Stimulated activated CD8-positive, alpha-beta memory T cell treated with anti-CD3 and anti-CD28 coated beads, Interleukin-12 subunit alpha, Interleukin-12 subunit beta, amount 100 ng/mL, for 24 hours (primary cell): ENCODE data around the gene UTP25.
"Not testable (repeated sequence)": the region's sequence is repeated elsewhere in the genome, so short reads cannot be mapped to it uniquely, and the experiment has no call there.

Experiments used
- DNase-seq: peaks from one replicate; pipeline ENCODE4 v3.0.0-alpha.2; 2020; ENCODE audit errors: extremely low read depth

UTP25 gene

DNA sequence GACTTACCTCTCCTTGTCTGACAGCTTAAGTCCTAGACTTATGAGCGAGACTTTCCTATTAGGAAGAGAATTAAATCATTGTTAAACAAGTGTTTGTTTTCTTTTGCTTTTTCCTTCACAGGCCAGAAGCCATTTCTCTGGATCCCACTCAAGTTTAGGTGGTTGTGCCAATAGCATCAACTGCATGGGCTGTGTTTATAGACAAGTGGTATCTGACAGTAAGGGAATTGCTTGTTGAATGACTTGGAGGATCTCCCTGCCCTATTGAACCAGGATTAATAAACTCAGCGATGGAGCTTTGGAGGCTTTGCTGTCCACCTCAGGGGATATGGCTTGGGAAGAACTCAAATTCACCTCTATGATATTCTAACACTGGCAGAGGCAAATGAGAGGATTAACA lies 43.7 kb downstream of the UTP25 start:
- no peak for DNase-seq

DNA sequence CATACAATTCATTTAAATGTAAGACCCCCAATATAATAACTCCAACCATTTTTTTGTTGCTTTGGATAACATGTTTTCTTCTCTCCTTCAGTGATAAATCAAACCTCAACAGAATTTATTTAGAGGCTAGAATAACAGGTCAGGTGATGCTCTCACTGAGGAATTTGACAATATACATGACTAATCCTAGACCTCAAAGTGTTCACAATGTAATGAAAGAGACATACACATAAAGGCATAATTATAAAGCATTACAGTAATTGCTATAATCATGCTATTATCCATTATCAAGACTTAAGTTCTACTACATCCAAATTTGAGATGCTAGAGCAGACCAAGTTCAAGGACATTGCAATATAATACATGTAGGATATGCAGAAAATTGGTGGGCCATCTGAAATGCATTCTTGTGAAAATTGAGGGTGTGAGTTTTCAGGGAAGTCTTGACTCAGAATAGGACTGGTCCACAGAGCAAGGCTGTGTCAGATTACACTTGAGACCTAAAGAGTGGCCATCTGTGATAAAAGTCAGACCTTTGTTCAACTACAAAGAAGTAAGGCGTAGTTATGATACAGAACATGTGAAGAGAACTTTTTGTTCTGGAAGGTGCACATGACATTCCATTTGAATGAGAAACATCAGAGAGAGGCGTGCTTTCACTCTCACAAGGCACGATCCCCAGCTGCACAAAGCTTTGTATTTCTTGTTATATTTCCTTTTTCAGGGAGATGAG lies 45.5 kb downstream of the UTP25 start:
- no peak for DNase-seq

DNA sequence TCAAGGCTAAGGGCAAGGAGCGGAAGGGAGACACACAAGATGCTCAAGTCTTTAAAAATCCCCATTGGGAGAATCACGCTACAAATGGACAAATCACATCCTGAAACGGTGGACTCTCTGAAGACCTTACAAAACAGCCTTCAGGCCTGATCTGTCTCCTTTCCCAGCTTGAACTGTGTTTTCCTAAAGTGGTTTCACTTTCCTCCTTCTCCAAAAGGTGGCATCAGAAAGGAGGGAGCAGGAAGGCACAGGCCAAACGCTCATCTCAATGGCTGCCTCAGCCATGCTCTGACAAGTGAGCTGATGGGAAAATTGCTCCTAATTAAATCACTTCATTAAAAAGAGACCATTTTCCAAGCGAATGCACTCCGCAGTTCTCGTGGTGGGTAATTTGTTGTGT lies 47.7 kb downstream of the UTP25 start:
- DNase-seq, result no peak

DNA sequence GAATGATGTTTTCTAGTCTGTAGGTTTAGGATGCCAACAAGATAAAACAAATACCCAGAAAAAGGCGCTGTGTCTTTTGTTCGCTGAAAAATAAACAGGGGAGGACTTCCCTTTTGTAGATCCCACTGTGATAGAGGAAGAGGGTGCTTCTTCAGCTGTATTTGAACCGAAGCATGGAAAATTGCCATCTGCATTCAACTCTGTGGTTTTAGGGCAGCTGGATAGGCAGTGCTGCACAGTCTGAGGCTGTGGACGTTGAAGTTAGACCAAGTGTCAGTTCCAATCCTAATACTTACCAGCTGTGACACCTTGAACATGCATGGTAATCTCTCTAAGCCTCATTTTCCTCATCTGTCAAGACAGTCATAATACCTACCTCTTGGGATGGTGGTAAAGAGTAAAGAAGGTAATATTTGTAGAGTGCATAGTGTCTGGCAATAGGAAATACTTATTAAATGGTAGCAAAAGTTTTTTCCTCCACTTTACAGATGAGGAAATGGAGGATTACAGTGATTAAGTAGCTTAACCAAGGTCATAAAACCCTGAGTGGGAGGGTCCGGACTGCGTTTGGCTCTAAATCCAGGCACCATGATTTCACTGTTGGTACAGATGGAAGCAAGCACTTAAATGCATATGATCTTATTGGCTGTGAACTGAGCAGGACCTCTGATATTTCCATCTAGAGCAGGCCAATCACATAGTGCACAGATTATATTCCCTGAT lies 48.5 kb downstream of the UTP25 start:
- no peak for DNase-seq

GRCh38 chr1:209877087-209877764 lies 49.5 kb downstream of the UTP25 start:
- DNase-seq, result no peak

DNA sequence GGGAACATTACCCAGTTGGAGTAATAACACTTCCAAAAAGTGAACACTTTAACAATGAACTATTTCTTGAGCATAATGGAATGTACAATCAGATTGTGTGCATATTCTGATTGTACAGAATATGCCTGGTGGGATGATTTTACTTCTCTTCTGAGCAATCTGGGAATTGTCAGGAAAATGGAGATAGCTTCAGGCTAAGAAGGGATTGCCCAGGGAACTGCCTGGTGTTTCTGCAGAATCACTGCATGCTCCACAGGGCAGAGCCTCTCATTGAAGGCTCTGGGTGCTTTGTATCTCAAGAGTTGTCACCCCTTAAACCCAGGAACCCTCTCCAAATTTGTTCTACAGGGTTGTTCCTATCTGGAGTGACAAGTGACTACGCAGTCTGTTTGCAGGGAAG lies 51.2 kb downstream of the UTP25 start:
- no peak for DNase-seq

- no peak for DNase-seq
Measured at GRCh38 chr1:209879539-209879938, 51.8 kb downstream of the UTP25 start.

- no peak for DNase-seq
Measured at GRCh38 chr1:209880031-209880430, 52.3 kb downstream of the UTP25 start.

DNA sequence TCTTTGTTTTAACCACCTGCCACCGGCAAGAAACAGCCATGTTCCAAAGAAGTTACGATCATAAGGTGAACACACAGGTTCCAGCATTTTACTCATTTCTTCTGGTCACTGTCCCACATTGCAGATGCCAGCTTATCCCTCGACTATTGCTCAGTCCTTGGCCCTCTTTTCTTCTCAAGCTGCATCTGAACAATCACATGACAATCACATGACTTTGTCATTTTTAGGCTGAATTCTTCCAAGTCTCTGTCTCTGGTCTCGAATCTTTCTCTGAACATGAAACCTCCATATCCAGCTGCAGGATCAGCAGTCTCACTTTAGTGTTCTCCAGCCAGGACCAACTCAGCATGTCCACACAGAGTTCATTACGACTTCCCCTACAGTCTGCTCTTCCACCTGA lies 53.8 kb downstream of the UTP25 start:
- DNase-seq, result no peak

DNA sequence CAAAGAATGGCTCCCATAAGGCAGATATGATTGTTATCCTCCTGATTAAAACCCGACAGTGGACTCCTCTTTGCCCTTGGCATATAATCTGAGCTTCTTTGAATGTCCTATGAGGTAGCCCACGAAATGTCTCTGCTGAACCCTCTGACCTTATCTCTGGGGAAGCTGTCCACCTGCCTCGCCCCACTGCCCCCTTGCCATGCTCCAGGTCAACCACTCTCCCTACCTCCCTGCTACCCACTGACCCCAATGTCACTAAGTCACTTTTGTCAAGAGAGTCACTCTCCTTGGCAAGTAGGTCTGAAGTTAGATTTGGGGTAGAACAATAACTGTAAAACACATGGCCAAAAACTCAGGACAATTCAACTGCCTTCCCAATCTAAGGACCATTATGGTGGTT lies 54.5 kb downstream of the UTP25 start:
- no peak for DNase-seq

DNA sequence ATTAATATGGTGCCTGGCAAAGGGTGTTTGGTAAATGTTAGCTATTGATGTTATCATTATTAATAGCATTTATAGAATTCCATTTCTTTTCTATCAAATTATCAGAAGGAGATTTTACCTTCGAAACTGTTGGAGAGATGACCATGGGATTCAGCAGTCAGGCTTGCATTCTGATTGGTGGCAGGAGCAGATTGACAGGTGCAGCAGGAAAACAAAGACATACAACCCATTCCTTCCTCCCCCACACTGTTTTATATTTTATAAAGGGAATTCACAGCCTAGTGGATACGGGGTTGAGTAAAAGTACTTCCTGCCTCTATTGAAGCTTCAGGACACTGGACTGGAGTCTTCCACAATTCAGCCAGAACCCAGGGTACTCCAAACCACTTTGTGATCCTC lies 55.2 kb downstream of the UTP25 start:
- DNase-seq, result no peak

GRCh38 chr1:209883341-209883971 lies 55.7 kb downstream of the UTP25 start:
- no peak for DNase-seq

DNA sequence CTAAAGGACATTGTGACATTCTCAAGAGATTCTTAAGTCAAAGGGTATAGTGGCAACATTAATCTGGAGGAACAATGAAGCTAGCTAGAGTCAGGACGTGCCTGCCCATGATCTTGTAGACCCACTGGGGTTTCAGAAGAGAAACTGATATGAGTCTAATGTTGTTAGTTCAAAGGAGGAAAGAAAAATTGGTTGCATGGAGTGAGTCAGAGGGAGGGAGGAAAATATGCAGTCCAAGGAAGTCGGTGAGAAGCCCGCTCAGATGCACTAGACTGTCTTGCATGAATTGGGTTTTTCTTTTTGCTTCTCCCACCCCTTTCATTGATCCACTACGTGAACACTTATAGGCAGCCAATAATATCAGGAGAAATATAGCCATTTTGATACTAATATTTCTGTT lies 56.5 kb downstream of the UTP25 start:
- no peak for DNase-seq

GRCh38 chr1:209884665-209885117 lies 56.9 kb downstream of the UTP25 start:
- DNase-seq, result peak; percentile 15

- no peak for DNase-seq
Measured at GRCh38 chr1:209885403-209886218, 57.8 kb downstream of the UTP25 start.

DNA sequence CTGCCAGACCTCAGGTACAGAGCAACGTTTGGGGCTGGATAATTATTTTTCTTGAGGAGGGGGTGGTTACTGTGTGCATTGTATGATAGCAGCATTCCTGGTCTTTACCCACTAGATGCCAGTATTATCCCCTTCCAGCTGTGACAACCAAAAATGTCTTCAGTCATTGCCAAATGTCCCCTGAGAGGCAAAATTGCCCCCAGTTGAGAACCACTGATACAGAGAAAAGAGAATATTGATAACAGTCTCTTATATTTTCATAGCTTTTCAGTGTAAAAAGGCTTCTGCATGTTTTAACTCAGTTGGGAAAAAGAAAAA lies 58.4 kb downstream of the UTP25 start:
- DNase-seq, result no peak

DNA sequence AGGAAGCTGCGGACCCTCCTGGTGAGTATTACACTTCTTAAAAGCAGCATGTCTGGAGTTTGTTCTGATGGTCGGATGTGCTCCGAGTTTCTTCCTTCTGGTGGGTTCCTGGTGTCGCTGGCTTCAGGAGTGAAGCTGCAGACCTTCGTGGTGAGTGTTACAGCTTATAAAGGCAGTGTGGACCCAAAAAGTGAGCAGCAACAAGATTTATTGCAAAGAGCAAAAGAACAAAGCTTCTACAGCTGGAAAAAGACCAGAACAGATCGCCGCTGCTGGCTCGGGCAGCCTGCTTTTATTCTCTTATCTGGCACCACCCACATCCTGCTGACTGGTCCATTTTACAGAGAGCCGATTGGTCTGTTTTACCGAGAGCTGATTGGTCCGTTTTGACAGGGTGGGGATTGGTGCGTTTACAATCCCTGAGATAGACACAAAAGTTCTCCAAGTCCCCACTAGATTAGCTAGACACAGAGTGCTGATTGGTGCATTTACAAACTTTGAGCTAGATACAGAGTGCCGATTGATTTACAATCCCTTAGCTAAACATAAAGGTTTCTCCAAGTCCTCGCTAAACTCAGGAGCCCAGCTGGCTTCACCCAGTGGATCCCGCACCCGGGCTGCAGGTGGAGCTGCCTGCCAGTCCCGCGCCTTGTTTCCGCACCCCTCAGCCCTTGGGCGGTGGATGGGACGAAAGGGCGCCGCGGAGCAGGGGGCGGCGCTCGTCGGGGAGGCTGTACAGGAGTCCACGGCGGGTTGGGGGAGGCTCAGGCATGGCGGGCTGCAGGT lies 60.7 kb downstream of the UTP25 start:
- not testable (repeated sequence) for DNase-seq

- DNase-seq, result no peak
Measured at GRCh38 chr1:209889077-209889418, 61.3 kb downstream of the UTP25 start.

GRCh38 chr1:209890641-209891330 lies 63.0 kb downstream of the UTP25 start:
- no peak for DNase-seq

GRCh38 chr1:209893751-209894150 lies 66.0 kb downstream of the UTP25 start:
- DNase-seq, result no peak
